GM19324 (cell line): ENCODE results near the gene FOXO3.

Experiments used
- ATAC-seq: cut with Tn5 transposase; IDR thresholded peaks from one replicate; pipeline ENCODE4 v1.9.1; 2021; ENCODE audit warnings: mild to moderate bottlenecking, moderate library complexity; ENCODE audit not compliant: unreplicated experiment, low FRiP score

FOXO3 gene

GRCh38 chr6:108574457-108575141 lies 13.9 kb downstream of the FOXO3 start:
- no peak for ATAC-seq

- no peak for ATAC-seq
Measured at GRCh38 chr6:108575905-108576494, 15.3 kb downstream of the FOXO3 start.

GRCh38 chr6:108576709-108577108 lies 16.0 kb downstream of the FOXO3 start:
- ATAC-seq, result no peak

- ATAC-seq, result no peak
Measured at GRCh38 chr6:108578166-108578565, 17.4 kb downstream of the FOXO3 start.

- no peak for ATAC-seq
Measured at GRCh38 chr6:108578595-108579327, 18.0 kb downstream of the FOXO3 start.

- no peak for ATAC-seq
Measured at GRCh38 chr6:108579328-108579721, 18.6 kb downstream of the FOXO3 start.

GRCh38 chr6:108580646-108581045 lies 19.9 kb downstream of the FOXO3 start:
- no peak for ATAC-seq

- ATAC-seq, result no peak
Measured at GRCh38 chr6:108581237-108581931, 20.7 kb downstream of the FOXO3 start.

GRCh38 chr6:108581932-108582475 lies 21.3 kb downstream of the FOXO3 start:
- no peak for ATAC-seq

- no peak for ATAC-seq
Measured at GRCh38 chr6:108582618-108583017, 21.9 kb downstream of the FOXO3 start.

GRCh38 chr6:108584323-108584722 lies 23.6 kb downstream of the FOXO3 start:
- ATAC-seq, result no peak

- ATAC-seq, result no peak
Measured at GRCh38 chr6:108585359-108585758, 24.6 kb downstream of the FOXO3 start.

- no peak for ATAC-seq
Measured at GRCh38 chr6:108585921-108586536, 25.3 kb downstream of the FOXO3 start.

- ATAC-seq, result no peak
Measured at GRCh38 chr6:108587258-108588059, 26.7 kb downstream of the FOXO3 start.

- ATAC-seq, result no peak
Measured at GRCh38 chr6:108588586-108588985, 27.9 kb downstream of the FOXO3 start.

- no peak for ATAC-seq
Measured at GRCh38 chr6:108589244-108589791, 28.6 kb downstream of the FOXO3 start.

- ATAC-seq, result no peak
Measured at GRCh38 chr6:108591040-108591816, 30.5 kb downstream of the FOXO3 start.
